ENCODE data around the gene GPR18. TPM values are rescaled to one million over a fixed set of nuclear protein-coding genes. Genes with fewer than 3 reads are reported as not detected.

Gene GPR18
- total and polyA plus RNA-seq, 4 donors, result 0.21 to 1.3 (median 0.42) TPM

DNA sequence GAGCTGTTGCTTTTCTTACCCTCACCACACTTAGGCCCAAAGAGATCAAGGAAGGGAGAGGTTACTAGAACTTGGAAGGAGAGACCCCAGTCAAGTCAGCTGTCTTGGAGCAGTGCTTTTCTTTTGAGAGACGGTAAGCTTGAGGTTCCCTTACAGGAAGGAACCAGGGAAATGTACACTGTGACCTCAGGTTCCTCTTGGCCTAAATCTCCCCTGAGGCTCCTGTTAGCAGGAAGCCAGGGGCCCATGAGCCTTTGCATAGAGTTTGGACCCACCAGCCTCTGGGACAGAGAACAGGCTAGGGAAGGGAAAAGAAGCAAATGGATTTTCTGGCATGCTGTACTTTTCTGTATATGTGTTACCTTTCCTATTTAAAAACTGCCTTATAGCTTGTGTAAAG, 5.9 kb upstream of the GPR18 start:
- 0 to 40% methylated on average over 1 of the region's 1 CpG for WGBS, 2 donors
- no peak overlapping the region for H3K27ac ChIP-seq (ENCODE audit: low read depth in 1 of 2, low read length in 1 of 2)
- H3K27me3 ChIP-seq (ENCODE audit: control insufficient read depth in 3 of 3, insufficient read depth in 3 of 3, low read length in 2 of 3), result no peaks in the 10 kb centered on the region
- peaks cover 0 to 10% (median 7%) of the 10 kb centered on the region in 4 donors for H3K36me3 ChIP-seq (ENCODE audit: control insufficient read depth in 4 of 4, insufficient read depth in 4 of 4, low read length in 4 of 4)
- no peak overlapping the region for H3K9ac ChIP-seq (ENCODE audit: insufficient read depth in 1 of 2, low read length in 2 of 2)
- no peaks in the 10 kb centered on the region for H3K9me3 ChIP-seq (ENCODE audit: control insufficient read depth in 4 of 4, insufficient read depth in 3 of 4, low read length in 3 of 4)
- no peak for ATAC-seq (ENCODE audit: insufficient read depth, low FRiP score)
- H3K4me1 ChIP-seq (ENCODE audit: control insufficient read depth in 5 of 5, insufficient read depth in 5 of 5, low read length in 5 of 5), result peaks cover 0 to 6% (median 2%) of the 10 kb centered on the region in 5 donors
- TF ChIP-seq, protein P1, sequence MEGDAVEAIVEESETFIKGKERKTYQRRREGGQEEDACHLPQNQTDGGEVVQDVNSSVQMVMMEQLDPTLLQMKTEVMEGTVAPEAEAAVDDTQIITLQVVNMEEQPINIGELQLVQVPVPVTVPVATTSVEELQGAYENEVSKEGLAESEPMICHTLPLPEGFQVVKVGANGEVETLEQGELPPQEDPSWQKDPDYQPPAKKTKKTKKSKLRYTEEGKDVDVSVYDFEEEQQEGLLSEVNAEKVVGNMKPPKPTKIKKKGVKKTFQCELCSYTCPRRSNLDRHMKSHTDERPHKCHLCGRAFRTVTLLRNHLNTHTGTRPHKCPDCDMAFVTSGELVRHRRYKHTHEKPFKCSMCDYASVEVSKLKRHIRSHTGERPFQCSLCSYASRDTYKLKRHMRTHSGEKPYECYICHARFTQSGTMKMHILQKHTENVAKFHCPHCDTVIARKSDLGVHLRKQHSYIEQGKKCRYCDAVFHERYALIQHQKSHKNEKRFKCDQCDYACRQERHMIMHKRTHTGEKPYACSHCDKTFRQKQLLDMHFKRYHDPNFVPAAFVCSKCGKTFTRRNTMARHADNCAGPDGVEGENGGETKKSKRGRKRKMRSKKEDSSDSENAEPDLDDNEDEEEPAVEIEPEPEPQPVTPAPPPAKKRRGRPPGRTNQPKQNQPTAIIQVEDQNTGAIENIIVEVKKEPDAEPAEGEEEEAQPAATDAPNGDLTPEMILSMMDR (IDR thresholded peaks at IDR 0.05; ENCODE audit: control extremely low read depth, extremely low read depth), result no peak
- no peak overlapping the region for H3K4me3 ChIP-seq
- no peak for DNase-seq

DNA sequence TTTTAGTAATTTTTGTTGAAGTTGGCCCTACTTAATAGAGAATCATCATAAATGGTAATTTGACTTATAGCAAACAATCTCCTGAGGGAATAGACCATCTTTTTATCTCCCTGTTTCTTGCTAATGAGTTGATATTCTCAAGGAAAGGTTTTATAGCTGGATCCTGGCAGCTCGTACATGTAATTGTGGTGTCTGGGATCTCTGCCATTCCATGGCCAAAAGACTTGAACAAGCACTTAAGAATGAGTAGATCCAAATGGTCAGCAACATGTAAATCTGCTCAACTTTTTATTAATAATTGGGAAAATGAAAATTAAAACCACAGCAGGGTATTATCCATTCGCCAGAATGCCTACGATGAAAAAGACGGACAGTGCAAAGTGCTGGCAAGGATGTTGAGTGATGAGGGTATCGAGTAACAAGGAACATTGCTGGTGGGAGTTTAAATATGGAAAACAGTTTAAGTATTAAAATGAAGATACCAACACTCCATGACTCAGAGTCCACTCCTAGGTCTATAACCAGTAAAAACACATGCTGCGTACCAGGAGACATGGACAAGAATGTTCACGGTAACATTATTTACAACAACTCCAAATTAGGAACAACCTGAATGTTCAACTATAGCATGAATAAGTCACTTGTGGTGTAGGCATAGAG, 5.1 kb upstream of the GPR18 start:
- Histone ChIP-seq H3K9ac (ENCODE audit: insufficient read depth in 1 of 2, low read length in 2 of 2) (no peak overlapping the region), H3K9me3 (ENCODE audit: control insufficient read depth in 4 of 4, insufficient read depth in 3 of 4, low read length in 3 of 4) (no peaks in the 10 kb centered on the region), H3K27ac (ENCODE audit: low read depth in 1 of 2, low read length in 1 of 2) (no peak overlapping the region), H3K4me1 (ENCODE audit: control insufficient read depth in 5 of 5, insufficient read depth in 5 of 5, low read length in 5 of 5) (peaks cover 0 to 6% (median 2%) of the 10 kb centered on the region in 5 donors), H3K36me3 (ENCODE audit: control insufficient read depth in 4 of 4, insufficient read depth in 4 of 4, low read length in 4 of 4) (peaks cover 0 to 10% (median 7%) of the 10 kb centered on the region in 4 donors), H3K4me3 (no peak overlapping the region), H3K27me3 (ENCODE audit: control insufficient read depth in 3 of 3, insufficient read depth in 3 of 3, low read length in 2 of 3) (no peaks in the 10 kb centered on the region)
- TF ChIP-seq, protein P1 (IDR thresholded peaks at IDR 0.05; ENCODE audit: control extremely low read depth, extremely low read depth), result no peak
- ATAC-seq (ENCODE audit: insufficient read depth, low FRiP score), result no peak
- DNase-seq, result peak; percentile 32 to 82 (median 62)
- 88 to 95% methylated on average over 7 of the region's 7 CpGs for WGBS, 2 donors

- ATAC-seq (ENCODE audit: insufficient read depth, low FRiP score) (no peak), DNase-seq (no peak)
- no peak overlapping the region for H3K4me3 ChIP-seq
- 96 to 100% methylated on average over 1 of the region's 1 CpG for WGBS, 2 donors
- peaks cover 0 to 5% (median 5%) of the 10 kb centered on the region in 4 donors for H3K36me3 ChIP-seq (ENCODE audit: control insufficient read depth in 4 of 4, insufficient read depth in 4 of 4, low read length in 4 of 4)
- TF ChIP-seq, protein P1 (IDR thresholded peaks at IDR 0.05; ENCODE audit: control extremely low read depth, extremely low read depth), result no peak
- no peak overlapping the region for H3K9ac ChIP-seq (ENCODE audit: insufficient read depth in 1 of 2, low read length in 2 of 2)
- H3K27me3 ChIP-seq (ENCODE audit: control insufficient read depth in 3 of 3, insufficient read depth in 3 of 3, low read length in 2 of 3), result no peaks in the 10 kb centered on the region
- H3K27ac ChIP-seq (ENCODE audit: low read depth in 1 of 2, low read length in 1 of 2), result no peak overlapping the region
- peaks cover 0 to 9% (median 2%) of the 10 kb centered on the region in 5 donors for H3K4me1 ChIP-seq (ENCODE audit: control insufficient read depth in 5 of 5, insufficient read depth in 5 of 5, low read length in 5 of 5)
- H3K9me3 ChIP-seq (ENCODE audit: control insufficient read depth in 4 of 4, insufficient read depth in 3 of 4, low read length in 3 of 4), result no peaks in the 10 kb centered on the region
These were observed 2.9 kb upstream of the GPR18 start for GRCh38 chr13:99261059-99261458.
